HG02970 (cell line): ENCODE measurements around the gene MS4A4A.
"Not testable (repeated sequence)": the region's sequence is repeated elsewhere in the genome, so short reads cannot be mapped to it uniquely, and the experiment has no call there.

Source experiments
- ATAC-seq: cut with Tn5 transposase; IDR thresholded peaks from one replicate; pipeline ENCODE4 v1.9.1; 2021; ENCODE audit warnings: mild to moderate bottlenecking, moderate library complexity, moderate number of reproducible peaks; ENCODE audit not compliant: unreplicated experiment, low FRiP score

MS4A4A gene

DNA sequence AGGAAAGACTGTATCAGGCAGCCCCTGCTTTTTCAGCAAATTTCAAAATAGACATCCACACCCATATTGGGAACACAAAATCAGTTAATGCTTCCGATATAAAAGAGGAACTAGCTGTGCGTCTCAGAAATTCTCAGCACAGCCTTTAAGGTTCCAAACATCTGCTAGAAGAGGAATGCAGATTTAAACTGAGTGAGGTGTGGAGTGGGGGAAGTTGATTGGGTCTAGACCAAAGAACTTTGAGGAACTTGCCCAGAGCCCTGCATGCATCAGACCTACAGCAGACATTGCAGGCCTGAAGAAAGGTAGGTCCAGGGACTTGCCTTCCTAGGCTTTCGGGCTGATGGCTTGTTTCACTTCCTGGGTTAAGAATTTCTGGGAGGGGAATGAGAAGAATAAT lies at the start of gene MS4A4A:
TSS of gene MS4A4A (plus strand) at position 255 of the 400 bp plus-strand sequence. CDS start at position 265, 10 bp downstream.
- ATAC-seq: no peak

DNA sequence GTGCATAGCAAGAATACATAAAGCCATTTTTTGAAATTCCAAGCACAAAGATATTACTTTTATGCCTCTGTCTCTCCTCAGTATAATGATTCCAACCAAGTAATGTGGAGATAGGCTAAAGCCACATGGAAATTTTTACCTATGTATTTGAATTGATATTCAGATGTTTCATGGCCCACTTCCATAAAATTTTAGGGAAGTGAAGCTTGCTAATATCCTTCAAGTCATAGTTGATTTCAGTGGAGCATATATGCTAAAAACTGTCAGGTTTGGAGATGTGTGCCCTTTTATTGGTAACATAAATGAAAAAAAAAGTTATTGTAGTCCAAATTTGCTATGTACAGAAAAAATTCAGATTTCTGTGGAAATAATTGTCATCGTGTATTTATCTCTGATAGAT lies 49.8 kb upstream of the MS4A4A start:
- ATAC-seq: no peak

DNA sequence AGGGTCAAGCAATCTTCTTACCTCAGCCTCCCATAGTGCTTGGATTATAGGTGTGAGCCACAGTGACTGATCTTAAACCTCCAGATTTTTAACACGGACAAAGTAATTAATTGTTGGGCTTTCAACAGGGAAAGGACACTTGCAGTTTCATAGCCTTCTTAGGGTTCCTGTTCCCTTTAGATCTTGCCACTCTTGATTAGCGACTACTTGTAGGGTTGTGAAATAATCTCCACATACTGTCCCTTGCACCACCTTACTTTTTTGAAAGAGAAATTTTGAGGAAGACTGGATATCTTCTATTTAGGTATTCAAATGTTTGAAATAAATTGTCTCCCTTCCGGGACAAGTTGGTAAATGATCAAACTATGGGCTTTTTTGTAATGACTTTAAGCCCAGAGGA lies 45.1 kb upstream of the MS4A4A start:
- no peak for ATAC-seq

DNA sequence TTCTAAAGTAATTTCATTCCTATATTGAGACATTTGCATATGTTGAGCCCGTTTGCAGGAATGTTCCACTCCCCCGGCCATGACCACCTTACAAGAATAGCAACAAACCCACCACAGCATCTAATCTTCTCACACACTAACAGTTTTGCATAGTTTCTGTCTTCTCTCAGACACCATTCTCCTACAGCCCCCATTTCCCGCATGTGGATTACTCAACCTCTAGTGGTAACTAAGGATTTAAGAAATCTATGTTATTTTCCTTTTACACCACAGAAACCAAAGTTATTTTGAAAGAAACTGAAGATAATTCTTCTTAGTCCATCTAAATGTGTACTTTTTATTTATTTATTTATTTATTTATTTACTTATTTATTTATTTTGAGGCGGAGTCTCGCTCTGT lies 39.8 kb upstream of the MS4A4A start:
- ATAC-seq: no peak

DNA sequence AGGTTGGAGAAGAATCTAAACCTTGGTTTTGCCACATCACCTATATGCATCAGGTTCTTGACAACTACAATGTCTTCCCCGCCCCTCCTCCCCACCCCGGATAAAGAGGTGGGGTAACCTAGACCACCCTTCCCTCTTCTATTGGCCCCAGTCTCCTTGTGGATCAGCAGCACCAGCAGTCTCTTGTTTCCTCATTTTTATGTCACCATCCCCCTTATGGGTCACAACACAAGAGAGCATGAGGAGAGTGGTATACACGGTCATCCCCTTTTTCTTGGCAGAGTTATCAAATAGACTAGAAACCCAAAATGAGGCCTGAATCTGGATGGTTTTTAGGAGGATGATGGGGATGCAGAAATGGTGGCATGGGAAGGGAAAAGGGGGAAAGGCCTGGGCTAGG lies 38.7 kb upstream of the MS4A4A start:
- ATAC-seq: no peak

DNA sequence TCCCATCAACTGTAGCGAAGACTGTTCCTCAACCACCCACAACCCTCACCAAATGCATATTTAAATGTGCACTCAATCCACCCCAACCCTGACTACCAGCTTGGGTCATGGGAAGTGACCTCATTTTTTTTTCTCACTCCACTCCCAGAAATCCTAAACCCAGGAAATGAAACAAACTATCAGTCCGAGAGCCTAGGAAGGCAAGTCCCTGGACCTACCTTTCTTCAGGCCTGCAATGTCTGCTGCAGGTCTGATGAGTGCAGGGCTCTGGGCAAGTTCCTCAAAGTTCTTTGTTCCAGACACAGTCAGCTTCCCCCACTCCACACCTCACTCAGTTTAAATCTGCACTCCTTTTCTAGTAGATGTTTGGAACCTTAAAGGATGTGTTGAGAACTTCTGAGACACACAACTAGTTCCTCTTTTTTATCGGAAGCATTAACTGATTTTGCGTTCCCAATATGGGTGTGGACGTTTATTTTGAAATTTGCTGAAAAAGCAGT lies 37.7 kb upstream of the MS4A4A start, which contains the start of gene MS4A4E:
TSS of gene MS4A4E (minus strand) at position 398 of the 500 bp plus-strand sequence. CDS start 13,082 bp downstream, outside the sequence.
- no peak for ATAC-seq

DNA sequence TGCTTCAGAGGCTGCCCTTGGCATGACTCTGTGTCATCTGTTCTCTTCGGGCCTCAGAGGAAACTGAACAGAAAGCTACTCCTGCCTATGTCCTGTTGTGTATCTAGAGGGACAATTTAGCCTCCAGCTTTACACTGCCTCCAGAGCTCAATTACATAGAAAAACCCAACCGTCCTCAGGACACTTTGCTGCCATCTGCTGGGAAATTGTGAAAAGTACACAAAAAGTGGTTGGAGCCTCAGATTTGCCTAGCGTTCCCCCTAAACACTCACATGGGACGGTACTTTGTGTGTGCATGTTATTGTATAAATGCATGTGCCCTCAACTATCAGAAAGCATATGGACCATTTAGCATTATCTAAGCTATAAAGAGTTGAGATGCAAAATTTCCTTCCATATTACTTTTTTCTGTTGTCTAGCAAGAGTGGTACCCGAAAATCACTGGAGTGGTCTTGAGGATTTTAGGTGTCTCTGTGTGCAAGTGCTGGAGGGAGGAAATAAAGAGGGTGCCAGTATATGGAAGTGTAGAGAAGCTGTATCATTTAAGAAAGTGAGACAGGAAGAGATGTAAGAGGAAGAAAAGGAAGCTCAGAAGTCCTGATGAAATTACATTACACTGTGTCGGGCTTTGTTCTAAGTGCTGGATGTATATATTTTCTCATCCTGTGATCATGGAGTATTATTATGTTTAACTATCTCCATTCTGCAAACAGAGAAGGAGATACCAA lies 28.8 kb upstream of the MS4A4A start:
- ATAC-seq: no peak

DNA sequence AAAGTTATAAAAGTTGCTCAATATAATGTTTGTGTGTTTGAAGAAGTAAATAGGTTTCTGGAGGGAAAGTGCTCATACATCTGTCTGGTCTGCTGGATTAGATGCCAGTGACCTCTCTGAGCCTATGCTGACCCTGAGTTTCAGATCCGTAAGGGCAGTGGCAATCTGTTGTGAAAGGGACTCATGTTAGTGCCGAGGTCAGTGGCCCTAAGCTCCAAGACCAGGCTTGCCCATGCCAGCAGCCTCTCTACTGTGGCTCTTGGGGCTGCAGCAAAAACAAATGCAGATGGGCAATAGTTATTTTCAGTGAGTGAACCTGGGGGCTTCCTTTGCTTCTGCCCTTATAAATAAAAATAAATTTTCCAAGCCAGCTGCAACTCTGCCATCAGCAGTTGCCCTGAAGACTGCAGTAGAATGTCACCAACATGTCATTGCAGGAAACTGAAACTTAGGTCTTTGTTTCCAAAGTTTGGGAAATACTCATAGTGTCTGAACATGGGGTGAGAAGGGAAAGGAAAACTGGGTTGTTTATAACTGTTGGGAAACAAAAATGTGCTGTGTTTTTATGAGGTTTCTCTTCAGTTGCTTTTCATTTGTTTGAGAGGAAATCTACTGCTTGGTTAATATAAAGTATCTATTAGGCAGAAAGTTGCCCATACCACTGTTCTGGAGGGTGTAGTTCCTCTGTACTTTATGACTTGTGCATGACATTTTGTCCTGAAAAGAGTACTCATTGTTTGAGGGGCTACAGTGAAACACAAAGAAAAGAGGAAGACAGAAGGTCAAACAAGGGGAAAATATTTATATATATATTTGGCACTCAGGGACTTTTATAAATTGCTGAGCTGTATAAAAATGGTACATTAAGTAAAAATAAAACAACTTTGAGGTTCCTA lies 28.0 kb upstream of the MS4A4A start:
- ATAC-seq: no peak

DNA sequence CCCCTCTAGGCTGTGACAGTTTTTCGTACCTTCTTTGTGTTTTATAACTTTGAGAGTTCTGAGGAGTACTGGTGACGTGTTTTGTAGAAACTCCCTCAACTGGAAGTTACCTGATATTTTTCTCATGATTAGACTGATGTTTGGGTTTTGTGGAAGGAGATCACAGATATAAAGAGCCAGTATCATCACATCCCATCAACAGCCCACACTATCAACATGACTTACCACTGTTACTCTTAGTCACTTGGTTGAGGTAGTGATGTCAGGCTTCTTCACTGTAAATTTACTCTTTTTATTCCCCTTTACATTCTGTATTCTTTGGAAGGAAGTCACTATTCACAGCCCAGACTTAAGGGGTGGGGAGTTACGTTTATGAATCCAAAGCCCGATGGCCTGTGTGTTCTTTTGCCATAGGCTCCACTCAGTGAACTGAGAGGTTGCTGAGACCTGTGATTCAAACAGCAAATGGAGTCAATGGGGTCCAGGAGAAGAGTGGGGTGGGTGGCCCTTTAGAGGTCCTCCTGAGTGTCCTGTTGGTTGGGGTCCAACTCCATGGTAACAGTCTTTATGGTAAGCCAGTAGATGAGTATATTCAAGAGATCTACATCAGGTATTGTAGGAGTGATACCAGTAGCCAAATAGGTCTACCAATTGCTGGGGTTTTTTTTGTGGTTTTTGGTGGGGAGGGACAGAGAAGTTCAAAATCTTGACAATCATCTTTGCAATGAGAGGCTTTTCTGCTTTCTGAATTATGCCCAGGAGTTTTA lies 22.3 kb upstream of the MS4A4A start:
- no peak for ATAC-seq

DNA sequence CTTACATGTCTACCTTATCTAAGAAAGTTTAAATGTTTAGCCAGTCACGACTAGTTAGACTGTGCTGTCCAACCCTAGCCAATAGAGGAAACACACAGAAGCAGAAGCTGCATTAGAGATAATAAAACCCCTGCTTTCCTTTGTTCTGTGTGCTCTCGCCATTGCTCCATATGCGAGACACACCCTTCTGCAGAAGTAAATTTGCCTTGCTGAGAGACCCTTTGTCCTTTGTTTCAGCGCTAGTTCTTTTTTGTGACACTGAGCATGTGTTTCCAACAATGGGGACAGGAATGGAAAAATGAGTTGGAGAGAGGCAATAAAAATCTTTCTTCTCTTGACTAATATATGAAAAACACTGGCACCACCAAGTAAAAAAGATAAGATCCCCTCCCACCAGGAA lies 19.5 kb upstream of the MS4A4A start:
- no peak for ATAC-seq

DNA sequence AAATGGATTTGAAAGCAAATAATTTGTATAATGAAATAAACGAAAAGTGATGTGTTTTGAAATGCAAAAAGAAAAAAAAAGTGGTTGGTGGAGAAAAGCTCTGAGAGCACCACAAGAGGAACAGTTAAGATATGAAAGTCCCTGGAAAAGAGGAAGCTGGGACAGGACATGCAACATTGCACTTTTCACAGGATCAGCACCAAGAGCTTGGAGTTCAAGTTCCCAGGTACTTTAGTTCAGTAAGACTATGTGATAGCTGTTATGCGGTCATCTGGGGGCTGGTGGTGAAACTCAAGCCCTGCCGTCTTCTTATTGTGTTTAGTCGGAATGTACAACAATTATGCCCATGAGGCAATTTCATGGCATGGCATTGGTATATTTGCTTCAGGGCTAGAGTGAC lies 17.1 kb upstream of the MS4A4A start:
- no peak for ATAC-seq

DNA sequence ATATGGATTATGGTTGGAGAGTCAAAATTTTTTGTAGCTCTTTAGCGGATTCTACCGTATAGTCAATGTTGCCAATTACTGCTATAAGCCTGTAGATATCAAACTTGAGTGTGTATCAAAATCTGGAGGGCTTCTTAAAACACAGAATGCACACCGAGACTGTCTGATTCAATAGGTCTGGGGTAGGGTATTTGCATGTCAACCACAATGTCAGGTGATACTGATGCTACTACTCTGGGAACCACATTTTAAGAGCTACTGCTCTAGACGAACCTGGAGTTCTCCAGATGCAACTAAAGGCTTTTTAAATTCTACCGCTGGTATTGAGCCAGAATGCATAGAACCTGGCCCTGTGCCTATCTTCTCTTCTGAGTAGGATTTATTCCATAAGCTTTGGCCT lies 15.8 kb upstream of the MS4A4A start:
- no peak for ATAC-seq

DNA sequence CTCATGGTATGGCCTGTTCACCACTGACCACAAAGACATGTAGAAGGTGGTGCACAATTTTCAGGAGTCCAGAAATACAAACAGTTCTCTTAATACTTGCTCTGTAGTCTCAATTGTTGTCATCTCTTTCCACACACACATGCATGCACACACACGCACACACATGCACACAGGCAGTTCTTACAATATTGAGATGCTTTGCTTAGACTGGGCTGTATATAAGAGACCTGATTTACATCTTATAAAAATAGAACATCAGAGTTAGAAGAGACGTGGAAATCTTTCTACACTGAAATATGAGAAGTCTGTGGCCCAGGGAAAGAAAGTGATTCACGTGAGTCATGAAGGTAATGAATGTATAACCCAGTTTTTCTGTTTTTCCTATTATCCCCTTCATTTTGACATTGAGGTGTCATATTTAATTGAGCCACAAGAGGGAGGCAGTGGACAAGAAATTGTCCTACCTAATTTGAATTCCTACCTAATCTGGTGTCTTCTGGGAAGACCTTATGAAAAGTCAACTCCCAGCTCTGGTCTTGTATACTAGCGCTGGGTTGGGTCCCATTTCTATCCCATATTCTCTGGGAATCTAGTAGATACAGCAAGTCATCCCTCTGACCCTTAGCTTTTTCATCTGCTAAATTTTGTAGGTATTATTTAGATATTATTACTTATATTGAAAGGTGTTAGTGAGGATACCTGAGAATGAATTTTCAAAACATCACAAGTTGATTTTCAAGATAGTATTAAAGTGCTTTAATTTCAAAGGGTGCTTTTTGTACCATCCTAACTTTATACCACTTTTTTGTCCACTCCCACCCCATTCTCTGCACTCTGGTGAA lies 14.9 kb upstream of the MS4A4A start:
- no peak for ATAC-seq

DNA sequence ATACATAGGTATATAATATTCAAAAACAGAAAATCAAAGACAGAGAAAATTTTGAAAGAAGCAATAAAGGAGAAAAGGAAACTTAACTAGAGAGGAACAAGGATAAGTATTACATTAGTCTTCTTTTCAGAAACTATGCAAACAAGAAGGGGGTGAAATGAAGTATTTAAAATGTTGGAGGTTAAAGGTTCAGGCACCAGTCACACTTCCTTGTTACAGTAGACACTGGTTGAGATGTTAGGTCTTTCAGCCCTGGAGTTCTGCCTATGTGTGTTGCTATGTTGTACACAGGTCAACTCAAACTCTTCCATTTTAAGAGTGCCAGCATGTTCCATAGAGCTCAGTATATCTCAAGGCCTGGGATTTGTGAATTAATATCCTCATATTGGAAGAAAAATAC lies 6.0 kb upstream of the MS4A4A start:
- no peak for ATAC-seq

DNA sequence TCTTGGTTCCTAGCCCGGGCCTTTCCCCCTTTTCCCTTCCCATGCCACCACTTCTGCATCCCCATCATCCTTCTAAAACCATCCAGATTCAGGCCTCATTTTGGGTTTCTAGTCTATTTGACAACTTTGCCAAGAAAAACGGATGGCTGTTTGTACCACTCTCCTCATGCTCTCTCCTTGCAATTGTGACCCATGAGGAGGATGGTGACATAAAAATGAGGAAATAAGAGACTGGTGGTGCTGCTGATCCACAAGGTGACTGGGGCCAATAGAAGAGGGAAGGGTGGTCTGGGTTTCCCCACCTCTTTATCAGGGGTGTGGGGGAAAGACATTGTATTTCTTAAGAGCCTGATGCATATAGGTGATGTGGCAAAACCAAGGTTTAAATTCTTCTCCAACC lies 1.0 kb downstream of the MS4A4A start:
- no peak for ATAC-seq

DNA sequence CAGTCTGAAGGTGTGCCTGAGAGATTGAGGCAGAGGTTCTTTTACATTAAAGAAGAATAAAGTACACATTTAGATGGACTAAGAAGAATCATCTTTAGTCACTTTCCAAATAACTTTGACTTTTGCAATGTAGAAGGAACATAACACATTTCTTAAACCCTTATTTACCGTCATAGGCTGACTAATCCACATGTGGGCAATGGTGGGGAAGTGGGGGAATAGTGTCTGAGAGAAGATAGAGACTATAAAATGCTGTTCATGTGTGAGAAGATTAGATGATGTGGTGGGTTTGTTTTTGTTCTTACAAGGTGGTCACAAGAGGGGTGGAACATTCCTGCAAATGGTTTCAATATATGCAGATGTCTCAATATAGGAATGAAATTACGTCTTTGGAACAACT lies 1.8 kb downstream of the MS4A4A start:
- ATAC-seq: no peak

DNA sequence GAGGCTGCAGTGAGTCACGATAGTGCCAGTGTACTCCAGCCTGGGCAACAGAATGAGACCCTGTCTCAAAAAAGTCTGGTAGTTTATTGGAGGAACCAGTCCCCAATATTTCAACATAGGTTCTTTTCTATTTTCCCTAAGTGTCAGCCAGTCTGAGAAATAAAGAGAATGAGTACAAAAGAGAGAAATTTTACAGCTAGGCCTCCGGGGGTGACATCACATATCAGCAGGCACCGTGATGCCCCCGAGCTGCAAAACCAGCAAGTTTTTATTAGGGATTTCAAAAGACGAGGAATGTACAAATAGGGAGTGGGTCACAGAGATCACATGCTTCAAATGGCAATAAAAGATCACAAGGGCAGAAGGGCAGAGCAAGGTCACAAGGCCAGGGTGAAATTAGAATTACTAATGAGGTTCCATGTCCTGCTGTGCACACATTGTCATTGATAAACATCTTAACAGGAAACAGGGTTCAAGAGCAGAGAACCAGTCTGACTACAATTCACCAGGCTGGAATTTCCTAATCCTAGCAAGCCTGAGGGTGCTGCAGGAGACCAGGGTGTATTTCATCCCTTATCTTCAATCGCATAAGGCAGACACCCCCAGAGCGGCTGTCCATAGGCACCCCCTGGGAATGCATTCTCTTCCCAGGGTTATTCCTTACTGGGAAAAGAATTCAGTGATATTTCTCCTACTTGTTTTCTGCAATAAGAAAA lies 5.1 kb downstream of the MS4A4A start:
- ATAC-seq: not testable (repeated sequence)

DNA sequence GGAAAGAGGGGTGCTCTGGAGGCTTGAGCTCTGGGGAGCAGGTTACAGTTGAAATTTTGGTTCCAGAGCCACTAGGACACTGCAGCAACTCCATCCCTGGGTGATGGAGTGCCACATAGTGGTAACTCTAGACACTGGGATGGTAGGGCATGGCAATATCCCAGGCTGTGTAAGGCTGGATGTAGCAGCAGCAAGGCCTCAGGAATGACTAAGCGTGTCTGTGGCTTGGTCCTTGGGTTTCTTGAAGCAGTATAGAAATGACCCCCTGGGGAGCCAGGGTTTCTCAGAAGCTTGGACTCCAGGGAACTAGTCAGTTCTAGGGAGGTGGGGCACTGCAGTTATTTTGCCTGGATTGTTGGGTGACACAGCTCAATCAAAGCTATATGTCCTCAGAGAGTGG lies 8.1 kb downstream of the MS4A4A start:
- no peak for ATAC-seq

DNA sequence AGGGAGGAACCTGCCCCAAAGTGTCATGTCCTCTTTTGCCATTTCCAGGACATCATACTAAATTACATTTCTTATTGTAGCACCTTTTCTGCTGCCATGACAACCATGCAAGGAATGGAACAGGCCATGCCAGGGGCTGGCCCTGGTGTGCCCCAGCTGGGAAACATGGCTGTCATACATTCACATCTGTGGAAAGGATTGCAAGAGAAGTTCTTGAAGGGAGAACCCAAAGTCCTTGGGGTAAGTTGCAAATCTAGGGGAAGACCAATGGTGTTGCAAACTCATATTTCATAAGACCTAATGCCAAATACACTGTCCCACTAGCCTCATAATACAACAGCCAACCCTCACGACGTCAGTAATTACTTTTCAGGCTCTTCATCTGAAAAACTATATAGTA lies 11.7 kb downstream of the MS4A4A start:
- no peak for ATAC-seq
